CMK (cell line): Measurements from ENCODE around the gene PDZD2.

ENCODE experiments used
- DNase-seq: peaks from one replicate; pipeline ENCODE4 v3.0.0-alpha.2; 2010; ENCODE audit warnings: low read depth

PDZD2 gene

GRCh38 chr5:31981361-31981945 lies 342.5 kb downstream of the PDZD2 start:
- no peak for DNase-seq

- no peak for DNase-seq
These were observed 343.1 kb downstream of the PDZD2 start for GRCh38 chr5:31982027-31982426.

- DNase-seq = no peak
These were observed 343.7 kb downstream of the PDZD2 start for GRCh38 chr5:31982621-31983020.

- DNase-seq = no peak
These were observed 344.9 kb downstream of the PDZD2 start for GRCh38 chr5:31983851-31984250.

GRCh38 chr5:31984691-31985090 lies 345.8 kb downstream of the PDZD2 start:
- no peak for DNase-seq

GRCh38 chr5:31986101-31986500 lies 347.2 kb downstream of the PDZD2 start:
- DNase-seq = no peak

GRCh38 chr5:31987985-31988710 lies 349.2 kb downstream of the PDZD2 start:
- no peak for DNase-seq

- DNase-seq = no peak
These were observed 351.2 kb downstream of the PDZD2 start for GRCh38 chr5:31990081-31990650.

- DNase-seq = no peak
These were observed 351.8 kb downstream of the PDZD2 start for GRCh38 chr5:31990701-31991110.

- no peak for DNase-seq
These were observed 353.4 kb downstream of the PDZD2 start for GRCh38 chr5:31992377-31992776.

- no peak for DNase-seq
These were observed 354.4 kb downstream of the PDZD2 start for GRCh38 chr5:31993165-31993961.

- DNase-seq = no peak
These were observed 356.1 kb downstream of the PDZD2 start for GRCh38 chr5:31995006-31995405.

GRCh38 chr5:31995714-31996113 lies 356.8 kb downstream of the PDZD2 start:
- no peak for DNase-seq

- no peak for DNase-seq
These were observed 358.0 kb downstream of the PDZD2 start for GRCh38 chr5:31996909-31997308.

- no peak for DNase-seq
These were observed 360.5 kb downstream of the PDZD2 start for GRCh38 chr5:31999470-31999869.

- DNase-seq = no peak
These were observed 361.8 kb downstream of the PDZD2 start for GRCh38 chr5:32000731-32001130.

GRCh38 chr5:32001284-32001683 lies 362.4 kb downstream of the PDZD2 start:
- DNase-seq = no peak

- no peak for DNase-seq
These were observed 362.8 kb downstream of the PDZD2 start for GRCh38 chr5:32001707-32002106.

- no peak for DNase-seq
These were observed 363.8 kb downstream of the PDZD2 start for GRCh38 chr5:32002755-32003154.

- no peak for DNase-seq
These were observed 365.1 kb downstream of the PDZD2 start for GRCh38 chr5:32003981-32004380.

GRCh38 chr5:32004404-32004803 lies 365.5 kb downstream of the PDZD2 start:
- no peak for DNase-seq

- DNase-seq = no peak
These were observed 369.8 kb downstream of the PDZD2 start for GRCh38 chr5:32008746-32009145.

GRCh38 chr5:32013658-32014057 lies 374.7 kb downstream of the PDZD2 start:
- DNase-seq = no peak
